GM06990 (cell line): ENCODE results near the gene TGFBR1.

Experiments
- DNase-seq: peaks from one replicate; pipeline ENCODE4 v3.0.0-alpha.2; 2011; ENCODE audit not compliant: insufficient read length; ENCODE audit errors: extremely low read depth
- H3K27me3 ChIP-seq: replicated peaks from 2 replicates; pipeline ENCODE4 v1.6.0; 2011; ENCODE audit warnings: low read length; ENCODE audit not compliant: control insufficient read depth, insufficient read depth
- H3K36me3 ChIP-seq: 2 replicates; pipeline ENCODE4 v1.5.1; 2011; ENCODE audit warnings: low read length; ENCODE audit not compliant: control insufficient read depth, insufficient read depth
- H3K4me3 ChIP-seq: replicated peaks from 2 replicates; pipeline ENCODE4 v1.5.1; 2011; ENCODE audit warnings: low read depth, mild to moderate bottlenecking, control low read depth, low read length
- CTCF ChIP-seq: IDR thresholded peaks from 2 replicates; pipeline ENCODE4 v1.5.1; 2011; ENCODE audit warnings: low read length, control low read depth, mild to moderate bottlenecking, inconsistent platforms; ENCODE audit not compliant: insufficient read depth, poor library complexity, severe bottlenecking

Gene TGFBR1

DNA sequence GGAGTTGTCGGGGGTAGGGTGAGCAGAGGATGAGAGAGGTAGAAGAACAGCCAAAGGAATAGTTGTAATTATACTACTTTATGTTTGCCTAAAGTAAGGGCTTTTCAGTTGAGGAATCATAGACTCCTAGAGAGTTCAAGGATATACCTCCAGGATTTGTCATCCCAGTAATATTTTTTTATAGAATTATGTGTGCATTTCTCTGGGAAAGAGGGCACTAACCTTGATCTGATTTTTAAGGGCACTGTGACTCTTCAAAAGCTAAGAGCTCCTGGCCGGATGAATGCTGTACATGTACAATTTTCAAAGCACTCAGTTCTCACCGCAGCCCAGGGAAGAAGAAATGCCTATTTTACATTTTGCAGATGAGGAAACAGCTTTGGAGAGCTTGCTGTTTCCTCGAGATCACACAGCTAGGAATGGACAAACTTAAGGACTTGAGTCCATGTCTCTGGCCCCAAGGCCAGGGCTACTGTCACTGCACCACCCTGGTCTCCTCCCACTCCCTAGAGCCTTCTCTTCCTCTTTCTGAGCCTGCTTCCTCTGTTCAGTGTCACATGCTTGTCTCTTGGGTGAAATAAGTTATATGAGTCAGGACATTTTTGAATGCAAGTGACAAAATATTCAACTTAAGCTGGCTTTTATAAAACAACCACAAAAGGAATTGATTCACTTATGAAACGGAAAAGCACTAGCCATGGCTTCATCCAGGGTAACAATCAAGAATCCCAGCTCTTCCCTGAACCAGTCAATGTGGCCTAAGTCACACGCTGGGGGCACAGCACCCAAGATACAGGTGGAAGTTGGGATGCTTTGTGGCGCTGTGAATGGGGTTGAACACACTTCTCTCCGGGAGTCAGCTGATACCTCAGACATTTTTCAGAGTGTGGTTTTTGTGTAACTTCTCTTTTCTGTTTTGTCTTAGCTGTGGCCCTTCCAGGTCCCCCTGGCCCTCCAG lies 45.7 kb upstream of the TGFBR1 start:
- H3K36me3 ChIP-seq, result no peaks in the 10 kb centered on the region
- DNase-seq, result peak; percentile 59
- no peak overlapping the region for H3K4me3 ChIP-seq
- H3K27me3 ChIP-seq, result no peaks in the 10 kb centered on the region
- no peak for TF ChIP-seq CTCF

DNA sequence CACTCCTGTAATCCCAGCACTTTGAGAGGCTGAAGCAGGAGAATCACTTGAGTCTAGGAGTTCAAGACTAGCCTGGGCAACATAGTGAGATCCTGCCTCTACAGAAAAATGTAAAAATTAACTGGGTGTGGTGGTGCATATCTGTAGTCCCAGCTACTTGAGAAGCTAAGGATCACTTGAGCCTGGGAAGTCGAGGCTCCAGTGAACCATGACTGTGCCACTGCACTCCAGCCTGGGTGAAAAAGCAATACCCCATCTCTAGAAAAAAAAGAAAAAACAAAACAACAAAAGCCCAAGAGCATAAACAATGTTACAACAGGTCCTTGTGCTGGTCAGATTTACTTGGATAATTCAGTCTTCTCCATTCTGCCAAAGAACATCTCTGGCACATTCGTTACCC lies 44.3 kb upstream of the TGFBR1 start:
- H3K36me3 ChIP-seq, result no peaks in the 10 kb centered on the region
- no peak for TF ChIP-seq CTCF
- H3K27me3 ChIP-seq, result no peaks in the 10 kb centered on the region
- DNase-seq, result no peak
- no peak overlapping the region for H3K4me3 ChIP-seq

DNA sequence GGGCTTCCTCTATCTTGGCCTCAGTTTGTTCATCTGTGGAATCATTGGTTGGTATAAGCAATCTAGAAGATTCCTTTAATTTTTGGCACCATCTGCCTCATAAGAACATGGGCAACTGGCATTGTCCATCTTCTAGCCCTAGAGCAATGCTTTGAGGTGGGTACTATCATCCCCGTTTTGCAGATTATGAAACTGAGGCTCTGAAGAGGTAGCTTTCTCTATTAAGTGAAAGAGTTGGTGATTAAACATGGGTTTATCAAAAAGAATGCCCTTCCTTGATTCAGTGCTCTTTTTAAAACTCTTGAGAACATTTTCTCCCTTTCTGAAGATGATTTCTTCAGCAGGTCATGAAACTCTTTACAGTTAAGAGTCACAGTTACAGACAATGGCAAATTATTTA lies 42.4 kb upstream of the TGFBR1 start:
- DNase-seq, result no peak
- no peak for TF ChIP-seq CTCF
- Histone ChIP-seq H3K4me3 (no peak overlapping the region), H3K27me3 (no peaks in the 10 kb centered on the region), H3K36me3 (no peaks in the 10 kb centered on the region)

DNA sequence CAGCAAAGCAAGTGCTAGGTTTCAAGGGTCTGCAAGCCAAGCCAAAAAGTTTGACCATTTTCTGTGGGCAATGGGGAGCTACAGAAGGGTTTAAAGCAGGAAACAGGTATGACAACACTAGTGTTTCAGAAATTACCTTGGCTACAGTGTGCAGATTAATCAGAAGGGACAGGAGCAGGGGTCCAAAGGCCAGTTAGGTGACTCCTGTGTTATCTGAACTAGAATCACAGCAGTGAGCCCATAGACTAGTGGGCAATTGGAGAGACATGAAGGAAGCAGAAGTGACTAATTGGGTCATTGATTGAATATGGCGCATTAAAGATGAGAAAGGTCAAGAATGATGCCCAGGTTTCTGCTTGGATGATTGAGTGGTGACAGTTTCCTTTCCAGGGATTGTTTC lies 41.4 kb upstream of the TGFBR1 start:
- DNase-seq, result no peak
- H3K4me3 ChIP-seq, result no peak overlapping the region
- H3K27me3 ChIP-seq, result no peaks in the 10 kb centered on the region
- H3K36me3 ChIP-seq, result no peaks in the 10 kb centered on the region
- TF ChIP-seq CTCF, result no peak

DNA sequence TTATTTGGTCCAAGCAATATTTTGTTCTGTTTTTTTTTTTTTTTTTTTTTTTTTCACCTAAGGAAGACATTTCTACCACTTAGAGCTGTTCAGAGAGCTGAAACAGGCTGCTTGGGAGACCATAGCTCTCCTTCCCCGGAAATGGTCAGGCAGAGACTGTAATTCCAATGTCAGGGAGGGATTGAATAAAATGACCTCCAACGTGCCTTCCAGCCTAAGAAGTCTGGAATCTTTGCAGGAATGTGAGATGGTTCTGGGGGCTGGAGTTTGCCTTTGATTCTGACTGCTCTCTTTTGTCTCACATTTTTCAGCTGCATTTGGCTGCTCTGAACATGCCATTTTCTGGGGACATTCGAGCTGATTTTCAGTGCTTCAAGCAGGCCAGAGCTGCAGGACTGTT lies 38.3 kb upstream of the TGFBR1 start:
- H3K4me3 ChIP-seq, result no peak overlapping the region
- no peaks in the 10 kb centered on the region for H3K36me3 ChIP-seq
- H3K27me3 ChIP-seq, result no peaks in the 10 kb centered on the region
- no peak for DNase-seq
- TF ChIP-seq CTCF, result no peak
